GM12874 (cell line): ENCODE results near the gene COX7A1.

Experiments
- CTCF ChIP-seq: IDR thresholded peaks from 2 replicates; pipeline ENCODE4 v1.5.1; 2011; ENCODE audit warnings: low read depth, mild to moderate bottlenecking, control low read depth, low read length, moderate library complexity; ENCODE audit not compliant: insufficient read depth

Gene COX7A1

GRCh38 chr19:36139473-36140303 is 12.6 kb downstream of the COX7A1 start, which contains the start of gene CAPNS1:
CAPNS1 (plus strand) TSS chr19:36140066; CDS start chr19:36141012, 946 bp downstream.
- peak; percentile 19; the same call in 1 of the 2 replicates for TF ChIP-seq CTCF

GRCh38 chr19:36139120-36139472 is 13.2 kb downstream of the COX7A1 start:
- no peak for TF ChIP-seq CTCF

GRCh38 chr19:36136964-36137686 is 15.1 kb downstream of the COX7A1 start:
- no peak for TF ChIP-seq CTCF

- no peak for TF ChIP-seq CTCF
Measured at GRCh38 chr19:36128392-36128736, 23.9 kb downstream of the COX7A1 start.

GRCh38 chr19:36125557-36125956 is 26.7 kb downstream of the COX7A1 start:
- TF ChIP-seq CTCF: no peak

GRCh38 chr19:36121486-36122124 is 30.6 kb downstream of the COX7A1 start:
- no peak for TF ChIP-seq CTCF

GRCh38 chr19:36120984-36121358 is 31.3 kb downstream of the COX7A1 start:
- TF ChIP-seq CTCF: no peak
